Ovary (tissue), 3 donors: Measurements from ENCODE around the gene HMGB3.

Experiments
- EP300 ChIP-seq: sonication (generic); formaldehyde crosslinking; IDR thresholded peaks from one replicate; pipeline ENCODE4 v1.6.1; 2017; ENCODE audit warnings: antibody characterized with exemption
- TF ChIP-seq, protein P1 (sequence below), 3 donors: fragments of 450-650 bp in 2 of 3; fragments of 200-600 bp in 1 of 3; IDR thresholded peaks; one replicate each; pipeline versions ENCODE4 v1.5.1 to v1.8.0; 2016 to 2022; ENCODE audit warnings: antibody characterized with exemption in 3 of 3, mild to moderate bottlenecking in 1 of 3
- donor health status: DM: no; HTN: no; CAD: no.

DNA sequence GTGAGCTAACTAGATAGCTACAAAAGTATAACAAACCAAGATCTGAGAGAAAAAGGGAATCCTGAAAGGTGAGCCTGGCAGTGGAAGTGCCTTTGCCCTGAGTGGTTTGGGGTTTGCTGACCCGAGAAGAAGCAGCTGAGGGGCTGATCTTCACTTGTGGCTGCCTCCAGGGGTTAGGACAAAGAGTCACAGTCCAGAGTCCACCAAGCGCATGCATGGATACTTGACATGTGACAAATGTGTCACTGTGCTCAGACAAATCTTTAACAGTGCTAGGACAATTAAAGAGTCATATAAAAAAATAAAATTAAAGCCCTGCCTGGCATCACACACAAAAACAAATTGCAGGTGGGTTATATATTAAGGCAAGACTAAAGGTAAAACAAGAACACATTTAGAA, 26.4 kb downstream of the HMGB3 start:
- TF ChIP-seq, protein P1, sequence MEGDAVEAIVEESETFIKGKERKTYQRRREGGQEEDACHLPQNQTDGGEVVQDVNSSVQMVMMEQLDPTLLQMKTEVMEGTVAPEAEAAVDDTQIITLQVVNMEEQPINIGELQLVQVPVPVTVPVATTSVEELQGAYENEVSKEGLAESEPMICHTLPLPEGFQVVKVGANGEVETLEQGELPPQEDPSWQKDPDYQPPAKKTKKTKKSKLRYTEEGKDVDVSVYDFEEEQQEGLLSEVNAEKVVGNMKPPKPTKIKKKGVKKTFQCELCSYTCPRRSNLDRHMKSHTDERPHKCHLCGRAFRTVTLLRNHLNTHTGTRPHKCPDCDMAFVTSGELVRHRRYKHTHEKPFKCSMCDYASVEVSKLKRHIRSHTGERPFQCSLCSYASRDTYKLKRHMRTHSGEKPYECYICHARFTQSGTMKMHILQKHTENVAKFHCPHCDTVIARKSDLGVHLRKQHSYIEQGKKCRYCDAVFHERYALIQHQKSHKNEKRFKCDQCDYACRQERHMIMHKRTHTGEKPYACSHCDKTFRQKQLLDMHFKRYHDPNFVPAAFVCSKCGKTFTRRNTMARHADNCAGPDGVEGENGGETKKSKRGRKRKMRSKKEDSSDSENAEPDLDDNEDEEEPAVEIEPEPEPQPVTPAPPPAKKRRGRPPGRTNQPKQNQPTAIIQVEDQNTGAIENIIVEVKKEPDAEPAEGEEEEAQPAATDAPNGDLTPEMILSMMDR (IDR thresholded peaks at IDR 0.05), result no peak
- TF ChIP-seq EP300, result no peak
